WTC11 (cell line): Measurements from ENCODE around the gene ARHGAP32. TPM values are rescaled to one million over a fixed set of nuclear protein-coding genes. Genes with fewer than 3 reads are reported as not detected.

Experiments used
- ATAC-seq: fragments of 200-7000 bp; cut with Tn5 transposase; 2 replicates; pipeline ENCODE4 v1.10.0; 2021; ENCODE audit warnings: mild to moderate bottlenecking, moderate library complexity
- CTCF ChIA-PET: fragments of 300-600 bp; sonication (Branson Sonifier 250); formaldehyde crosslinking; loops from one replicate; lab custom pipeline; 2021; ENCODE audit warnings: antibody characterized with exemption; lab: Charles Lee
- POLR2A ChIA-PET: fragments of 350-600 bp; sonication (Branson Sonifier 250); formaldehyde crosslinking; loops from one replicate; lab custom pipeline; 2021; ENCODE audit warnings: antibody characterized with exemption; lab: Charles Lee
- DNase-seq: peaks from one replicate; pipeline ENCODE4 v3.0.0; 2021; ENCODE audit warnings: low spot score
- H3K27ac Mint-ChIP-seq: 2 replicates; pipeline ENCODE4 v1.8.0; 2021; ENCODE audit warnings: mixed read lengths
- H3K27me3 Mint-ChIP-seq: 2 replicates; pipeline ENCODE4 v1.8.0; 2021; ENCODE audit warnings: low read depth, mild to moderate bottlenecking, moderate library complexity, mixed read lengths
- H3K36me3 Mint-ChIP-seq: 2 replicates; pipeline ENCODE4 v1.8.0; 2021; ENCODE audit warnings: mixed read lengths
- H3K4me1 Mint-ChIP-seq: 2 replicates; pipeline ENCODE4 v1.8.0; 2022; ENCODE audit warnings: mixed read lengths
- H3K4me3 Mint-ChIP-seq: 2 replicates; pipeline ENCODE4 v1.8.0; 2021; ENCODE audit warnings: mild to moderate bottlenecking, moderate library complexity, mixed read lengths
- H3K9me3 Mint-ChIP-seq: 2 replicates; pipeline ENCODE4 v1.8.0; 2021; ENCODE audit warnings: mixed read lengths
- AR ChIP-seq: fragments of 250-450 bp; sonication (Bioruptor Pico); IDR thresholded peaks from 2 replicates; pipeline ENCODE4 v1.9.0; 2021; ENCODE audit warnings: mild to moderate bottlenecking
- ARID4B ChIP-seq: sonication (generic); formaldehyde crosslinking; IDR thresholded peaks from 2 replicates; pipeline ENCODE4 v1.8.0; 2023; ENCODE audit warnings: missing genetic modification reagents, mild to moderate bottlenecking, borderline replicate concordance
- ATF2 ChIP-seq: sonication (generic); formaldehyde crosslinking; IDR thresholded peaks from 2 replicates; pipeline ENCODE4 v1.8.1; 2022; ENCODE audit warnings: low read depth, missing genetic modification reagents, borderline replicate concordance
- CREM ChIP-seq: sonication (generic); formaldehyde crosslinking; IDR thresholded peaks from 2 replicates; pipeline ENCODE4 v1.8.1; 2022; ENCODE audit warnings: mild to moderate bottlenecking, missing genetic modification reagents, moderate library complexity
- E2F1 ChIP-seq: sonication (generic); formaldehyde crosslinking; IDR thresholded peaks from 2 replicates; pipeline ENCODE4 v1.8.0; 2022; ENCODE audit warnings: mild to moderate bottlenecking, missing genetic modification reagents
- ELF4 ChIP-seq: sonication (generic); formaldehyde crosslinking; IDR thresholded peaks from 2 replicates; pipeline ENCODE4 v1.8.1; 2022; ENCODE audit warnings: low read depth, mild to moderate bottlenecking, moderate library complexity, missing genetic modification reagents
- ERG ChIP-seq: fragments of 250-450 bp; sonication (Bioruptor Pico); IDR thresholded peaks from 2 replicates; pipeline ENCODE4 v1.8.0; 2021; ENCODE audit warnings: mild to moderate bottlenecking
- ETV6 ChIP-seq: sonication (generic); formaldehyde crosslinking; IDR thresholded peaks from 2 replicates; pipeline ENCODE4 v1.8.1; 2022; ENCODE audit warnings: mild to moderate bottlenecking, missing genetic modification reagents
- GTF2I ChIP-seq: fragments of 250-450 bp; sonication (Bioruptor Pico); conservative IDR thresholded peaks from 2 replicates; pipeline ENCODE4 v1.4.0; 2021; ENCODE audit warnings: mild to moderate bottlenecking
- HMGXB4 ChIP-seq: sonication (generic); formaldehyde crosslinking; IDR thresholded peaks from 2 replicates; pipeline ENCODE4 v1.8.1; 2023; ENCODE audit warnings: mild to moderate bottlenecking, moderate library complexity, missing genetic modification reagents
- KAT7 ChIP-seq: sonication (generic); formaldehyde crosslinking; IDR thresholded peaks from 2 replicates; pipeline ENCODE4 v1.8.1; 2023; ENCODE audit warnings: missing genetic modification reagents, mild to moderate bottlenecking, borderline replicate concordance
- MXD4 ChIP-seq: fragments of 250-450 bp; sonication (Bioruptor Pico); IDR thresholded peaks from 2 replicates; pipeline ENCODE4 v1.8.0; 2021; ENCODE audit warnings: mild to moderate bottlenecking, moderate library complexity, borderline replicate concordance
- NFE2L1 ChIP-seq: sonication (generic); formaldehyde crosslinking; IDR thresholded peaks from 2 replicates; pipeline ENCODE4 v1.8.1; 2023; ENCODE audit warnings: missing genetic modification reagents
- OVOL2 ChIP-seq: fragments of 250-450 bp; sonication (Bioruptor Pico); IDR thresholded peaks from 2 replicates; pipeline ENCODE4 v1.9.0; 2021; ENCODE audit warnings: mild to moderate bottlenecking, borderline replicate concordance
- SOX15 ChIP-seq: fragments of 250-450 bp; sonication (Bioruptor Pico); IDR thresholded peaks from 2 replicates; pipeline ENCODE4 v1.9.0; 2021; ENCODE audit warnings: mild to moderate bottlenecking
- ZMAT4 ChIP-seq: fragments of 250-450 bp; sonication (Bioruptor Pico); IDR thresholded peaks from 2 replicates; pipeline ENCODE4 v1.9.0; 2021; ENCODE audit warnings: mild to moderate bottlenecking
- ZNF232 ChIP-seq: sonication (generic); formaldehyde crosslinking; IDR thresholded peaks from 2 replicates; pipeline ENCODE4 v1.8.0; 2022; ENCODE audit warnings: mild to moderate bottlenecking, missing genetic modification reagents
- ZSCAN18 ChIP-seq: fragments of 250-450 bp; sonication (Bioruptor Pico); IDR thresholded peaks from 2 replicates; pipeline ENCODE4 v2.1.2; 2022; ENCODE audit warnings: mild to moderate bottlenecking, moderate library complexity
- total RNA-seq: library from RNA; stranded (reverse); gene quantifications from 3 replicates; pipeline ENCODE4 v1.2.3, GENCODE V29; 2021

Gene ARHGAP32
- total RNA-seq, 1 experiment from 2014 or later, result 25.6 TPM

GRCh38 chr11:129225190-129225589 is 33.1 kb upstream of the ARHGAP32 start:
- no peak for ATAC-seq
- TF ChIP-seq ERG (CRISPR knock-in tag) (no peak), ELF4 (CRISPR knock-in tag) (no peak), SOX15 (no peak), E2F1 (CRISPR knock-in tag) (no peak), ZMAT4 (CRISPR knock-in tag) (no peak), ATF2 (CRISPR knock-in tag) (no peak), ZSCAN18 (CRISPR knock-in tag) (no peak), GTF2I (CRISPR knock-in tag) (no peak), ZNF232 (no peak), ETV6 (no peak), NFE2L1 (CRISPR knock-in tag) (no peak), OVOL2 (CRISPR knock-in tag) (no peak), HMGXB4 (CRISPR knock-in tag) (no peak), KAT7 (no peak), MXD4 (CRISPR knock-in tag) (no peak), AR (CRISPR knock-in tag) (no peak), CREM (CRISPR knock-in tag) (no peak), ARID4B (CRISPR knock-in tag) (no peak)
- H3K27me3 Mint-ChIP-seq, result no peaks in the 10 kb centered on the region; the same call in 1 of the 2 replicates
- no peak overlapping the region for H3K4me3 Mint-ChIP-seq
- no peak for DNase-seq
- no peak overlapping the region for H3K27ac Mint-ChIP-seq
- ChIA-PET POLR2A (no interaction called here), CTCF (no interaction called here)
- H3K9me3 Mint-ChIP-seq, result peaks cover 35% of the 10 kb centered on the region
- peaks cover 27% of the 10 kb centered on the region for H3K4me1 Mint-ChIP-seq
- peaks cover 32% of the 10 kb centered on the region for H3K36me3 Mint-ChIP-seq
